Brain microvascular endothelial cell (primary cell): ENCODE measurements around the gene EMILIN3.

Experiments used
- DNase-seq: peaks from one replicate; pipeline ENCODE4 v3.0.0-alpha.2; 2020
- H3K27ac ChIP-seq: fragments of 250-450 bp; sonication (Bioruptor Pico); 2 replicates; pipeline ENCODE4 v1.5.1; 2020; ENCODE audit warnings: mild to moderate bottlenecking, moderate library complexity
- H3K27me3 ChIP-seq: fragments of 250-450 bp; sonication (Bioruptor Pico); replicated peaks from 2 replicates; pipeline ENCODE4 v1.5.1; 2020; ENCODE audit warnings: mild to moderate bottlenecking
- H3K36me3 ChIP-seq: fragments of 250-450 bp; sonication (Bioruptor Pico); replicated peaks from 2 replicates; pipeline ENCODE4 v1.5.1; 2020; ENCODE audit warnings: mild to moderate bottlenecking
- H3K4me3 ChIP-seq: 2 replicates; pipeline ENCODE4 v1.5.1; 2011; ENCODE audit warnings: low read depth, mild to moderate bottlenecking, control low read depth, low read length, moderate library complexity
- CTCF ChIP-seq: IDR thresholded peaks from 2 replicates; pipeline ENCODE4 v1.5.1; 2011; ENCODE audit warnings: low read depth, mild to moderate bottlenecking, moderate library complexity, low read length, control low read depth, inconsistent platforms; ENCODE audit errors: missing control alignments
- in situ Hi-C: cut with HindIII; loops from 2 replicates; pipeline ENCODE4 v1.10.0; 2017; ENCODE audit warnings: low sequenced_read_pairs, low pct_ligation_motif_present

Gene EMILIN3

GRCh38 chr20:41393705-41394066 lies 27.1 kb upstream of the EMILIN3 start:
- H3K4me3 ChIP-seq, result no peak overlapping the region
- no peak for TF ChIP-seq CTCF
- H3K27me3 ChIP-seq, result no peaks in the 10 kb centered on the region
- no peak overlapping the region for H3K27ac ChIP-seq
- no peak for DNase-seq
- no peaks in the 10 kb centered on the region for H3K36me3 ChIP-seq
- in situ Hi-C loops, result no loop called here

- no peak for DNase-seq
- TF ChIP-seq CTCF, result no peak
- Histone ChIP-seq H3K36me3 (no peaks in the 10 kb centered on the region), H3K27me3 (no peaks in the 10 kb centered on the region), H3K27ac (no peak overlapping the region), H3K4me3 (no peak overlapping the region)
- in situ Hi-C loops, result no loop called here
Measured at GRCh38 chr20:41392871-41393704, 26.5 kb upstream of the EMILIN3 start.

GRCh38 chr20:41392295-41392694 lies 25.7 kb upstream of the EMILIN3 start:
- no peak overlapping the region for H3K4me3 ChIP-seq
- in situ Hi-C loops, result no loop called here

GRCh38 chr20:41391587-41392001 lies 25.0 kb upstream of the EMILIN3 start:
- no peak for DNase-seq
- no peak for TF ChIP-seq CTCF
- no peak overlapping the region for H3K27ac ChIP-seq
- H3K4me3 ChIP-seq, result no peak overlapping the region
- no peaks in the 10 kb centered on the region for H3K36me3 ChIP-seq
- no peaks in the 10 kb centered on the region for H3K27me3 ChIP-seq
- in situ Hi-C loops, result no loop called here

More at GRCh38 chr20:41392295-41392694, 25.7 kb upstream of the EMILIN3 start:
- no peaks in the 10 kb centered on the region for H3K36me3 ChIP-seq
- no peak for DNase-seq
- no peak for TF ChIP-seq CTCF
- H3K27me3 ChIP-seq, result no peaks in the 10 kb centered on the region
- H3K27ac ChIP-seq, result no peak overlapping the region

- no peak for TF ChIP-seq CTCF
- Histone ChIP-seq H3K27ac (no peak overlapping the region), H3K36me3 (no peaks in the 10 kb centered on the region), H3K27me3 (no peaks in the 10 kb centered on the region), H3K4me3 (no peak overlapping the region)
- in situ Hi-C loops, result no loop called here
- no peak for DNase-seq
Measured at GRCh38 chr20:41390889-41391288, 24.3 kb upstream of the EMILIN3 start.

GRCh38 chr20:41387444-41387851 lies 20.8 kb upstream of the EMILIN3 start:
- H3K36me3 ChIP-seq, result no peaks in the 10 kb centered on the region
- no peak overlapping the region for H3K27ac ChIP-seq
- H3K27me3 ChIP-seq, result no peaks in the 10 kb centered on the region
- peak; percentile 11 for DNase-seq
- peak; percentile 47 for TF ChIP-seq CTCF
- in situ Hi-C loops, result no loop called here
- no peak overlapping the region for H3K4me3 ChIP-seq
